ENCODE results near the gene FBXW2. TPM values are rescaled to one million over a fixed set of nuclear protein-coding genes. Genes with fewer than 3 reads are reported as not detected.
"Not testable (repeated sequence)": the region's sequence is repeated elsewhere in the genome, so short reads cannot be mapped to it uniquely, and the experiment has no call there.

The FBXW2 gene
- total and polyA plus RNA-seq, 2 donors (not counting 3 experiments of a cell fraction or from before 2014, with no cell fraction given), result 32.5 to 70.2 TPM

GRCh38 chr9:120750421-120750820, 42.8 kb downstream of the FBXW2 start:
- CTCF ChIA-PET, result no interaction called here
- dilution Hi-C loops (cut with MboI; ENCODE audit: extremely low pct_ligation_motif_present, low sequenced_read_pairs) (no loop called here), intact Hi-C loops (cut with micrococcal nuclease) (no loop called here)
- H3K9me3 ChIP-seq (replicated peaks; ENCODE audit: control insufficient read depth, insufficient read depth, low read length), result no peaks in the 10 kb centered on the region
- POLR2A ChIA-PET, result no interaction called here
- no peak for FAIRE-seq
- H3K4me3 ChIP-seq (replicated peaks in 1 of 3; ENCODE audit: insufficient read depth in 1 of 3, low read depth in 1 of 3, low read length in 3 of 3), result no peak overlapping the region
- H3K9me1 ChIP-seq (replicated peaks; ENCODE audit: control insufficient read depth, extremely low read depth, insufficient read depth, low read length), result no peaks in the 10 kb centered on the region
- TF ChIP-seq JUN (IDR thresholded peaks at IDR 0.05; ENCODE audit: borderline replicate concordance, insufficient read depth, insufficient read length, low read depth), result no peak
- no peak for TF ChIP-seq CTCF (IDR thresholded peaks at IDR 0.05; ENCODE audit: extremely low read depth in 1 of 2, insufficient read depth in 1 of 2, low read depth in 1 of 2, low read length in 2 of 2)
- TF ChIP-seq MYC (IDR thresholded peaks at IDR 0.05; ENCODE audit: low read depth, low read length), result no peak
- TF ChIP-seq FOS (IDR thresholded peaks at IDR 0.05; ENCODE audit: borderline replicate concordance, insufficient read depth, low read length), result no peak
- no peak for TF ChIP-seq GATA2 (IDR thresholded peaks at IDR 0.05; ENCODE audit: insufficient read depth, insufficient read length, low read depth, low read length)
- TF ChIP-seq, protein P1, sequence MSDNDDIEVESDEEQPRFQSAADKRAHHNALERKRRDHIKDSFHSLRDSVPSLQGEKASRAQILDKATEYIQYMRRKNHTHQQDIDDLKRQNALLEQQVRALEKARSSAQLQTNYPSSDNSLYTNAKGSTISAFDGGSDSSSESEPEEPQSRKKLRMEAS (IDR thresholded peaks at IDR 0.05; ENCODE audit: insufficient read depth, insufficient read length), result no peak
- no peak for TF ChIP-seq POLR2AphosphoS5 (IDR thresholded peaks at IDR 0.05; ENCODE audit: insufficient read depth, low read depth, low read length)
- no peak for TF ChIP-seq POLR2A (IDR thresholded peaks at IDR 0.05; ENCODE audit: low read depth, low read length)
- no peak for TF ChIP-seq EZH2 (IDR thresholded peaks at IDR 0.05; ENCODE audit: borderline replicate concordance, low read depth, low read length, severe bottlenecking)
- no peak for DNase-seq (ENCODE audit: low read depth, low spot score)
- no peak overlapping the region for H3K9ac ChIP-seq (replicated peaks; ENCODE audit: extremely low read depth, insufficient read depth, low read length)
- no peaks in the 10 kb centered on the region for H3K36me3 ChIP-seq (ENCODE audit: control insufficient read depth in 2 of 2, extremely low read depth in 1 of 2, insufficient read depth in 2 of 2, low read length in 2 of 2)
- no peak overlapping the region for H3K27ac ChIP-seq (ENCODE audit: insufficient read depth, low read depth, low read length)
- no TSS peak for BruUV-seq (replicated peaks)
- H3K4me2 ChIP-seq (ENCODE audit: insufficient read depth, low read length), result no peak overlapping the region
- no peaks in the 10 kb centered on the region for H3K79me2 ChIP-seq (ENCODE audit: control insufficient read depth, insufficient read depth, low read length)
- no peak overlapping the region for H2AFZ ChIP-seq (ENCODE audit: low read depth, low read length)
- H3K27me3 ChIP-seq (ENCODE audit: control insufficient read depth in 2 of 2, insufficient read depth in 2 of 2, low read length in 2 of 2), result no peaks in the 10 kb centered on the region
- H3K4me1 ChIP-seq (ENCODE audit: control insufficient read depth, extremely low read depth, insufficient read depth, low read length), result no peaks in the 10 kb centered on the region
- no peaks in the 10 kb centered on the region for H4K20me1 ChIP-seq (replicated peaks; ENCODE audit: control insufficient read depth, extremely low read depth, insufficient read depth, low read length)

DNA sequence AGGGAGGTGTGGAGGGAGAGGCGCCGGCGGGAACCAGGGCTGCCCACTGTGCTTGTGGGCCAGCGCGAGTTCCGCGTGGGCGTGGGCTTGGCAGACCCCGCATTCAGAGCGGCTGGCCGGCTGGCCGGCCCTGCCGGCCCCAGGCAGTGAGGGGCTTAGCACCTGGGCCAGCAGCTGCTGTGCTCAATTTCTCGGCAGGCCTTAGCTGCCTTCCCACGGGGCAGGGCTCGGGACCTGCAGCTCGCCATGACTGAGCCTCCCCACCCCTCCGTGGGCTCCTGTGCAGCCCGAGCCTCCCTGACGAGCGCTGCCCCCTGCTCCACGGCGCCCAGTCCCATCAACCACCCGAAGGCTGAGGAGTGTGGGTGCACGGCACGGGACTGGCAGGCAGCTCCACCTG, 46.9 kb downstream of the FBXW2 start:
- H3K79me2 ChIP-seq (ENCODE audit: control insufficient read depth, insufficient read depth, low read length); H3K4me3 ChIP-seq (replicated peaks in 1 of 3; ENCODE audit: insufficient read depth in 1 of 3, low read depth in 1 of 3, low read length in 3 of 3); H2AFZ ChIP-seq (ENCODE audit: low read depth, low read length); BruUV-seq (replicated peaks); FAIRE-seq; H3K27ac ChIP-seq (ENCODE audit: insufficient read depth, low read depth, low read length); POLR2A ChIA-PET; H3K36me3 ChIP-seq (ENCODE audit: control insufficient read depth in 2 of 2, extremely low read depth in 1 of 2, insufficient read depth in 2 of 2, low read length in 2 of 2); H3K4me1 ChIP-seq (ENCODE audit: control insufficient read depth, extremely low read depth, insufficient read depth, low read length); H3K27me3 ChIP-seq (ENCODE audit: control insufficient read depth in 2 of 2, insufficient read depth in 2 of 2, low read length in 2 of 2); H3K9me1 ChIP-seq (replicated peaks; ENCODE audit: control insufficient read depth, extremely low read depth, insufficient read depth, low read length); H3K9ac ChIP-seq (replicated peaks; ENCODE audit: extremely low read depth, insufficient read depth, low read length); dilution Hi-C loops (cut with MboI; ENCODE audit: extremely low pct_ligation_motif_present, low sequenced_read_pairs); H3K9me3 ChIP-seq (replicated peaks; ENCODE audit: control insufficient read depth, insufficient read depth, low read length); H4K20me1 ChIP-seq (replicated peaks; ENCODE audit: control insufficient read depth, extremely low read depth, insufficient read depth, low read length); DNase-seq (ENCODE audit: low read depth, low spot score); H3K4me2 ChIP-seq (ENCODE audit: insufficient read depth, low read length): not testable (repeated sequence)
- CTCF ChIA-PET, result interaction anchor here (1.4 to 3.7 kb wide), 4 partner anchors 10 to 126 kb away, joined by 3 to 14 read pairs (median 4); no protein-coding TSS in a partner anchor
- intact Hi-C loops (cut with micrococcal nuclease), result loop anchor here (10.0 kb wide), 1 partner anchor 648 kb away; no protein-coding TSS in a partner anchor
